KMS-11 (cell line): ENCODE data around the gene CENPN.

Experiments
- H2AFZ ChIP-seq: fragments of 200-600 bp; sonication (generic); 2 replicates; pipeline ENCODE4 v1.6.1; 2016; ENCODE audit warnings: antibody characterized with exemption, mixed run types, low read depth
- H3K27ac ChIP-seq: fragments of 200-600 bp; sonication (generic); 2 replicates; pipeline ENCODE4 v1.6.1; 2016; ENCODE audit warnings: mild to moderate bottlenecking, mixed run types
- H3K27me3 ChIP-seq: fragments of 200-600 bp; sonication (generic); 2 replicates; pipeline ENCODE4 v1.6.1; 2017; ENCODE audit warnings: mild to moderate bottlenecking, low read depth, mixed run types, moderate library complexity; ENCODE audit not compliant: insufficient read depth
- H3K36me3 ChIP-seq: fragments of 200-600 bp; sonication (generic); 2 replicates; pipeline ENCODE4 v1.6.1; 2017; ENCODE audit warnings: mild to moderate bottlenecking, mixed run types; ENCODE audit not compliant: insufficient read depth
- H3K4me1 ChIP-seq: fragments of 200-600 bp; sonication (generic); 2 replicates; pipeline ENCODE4 v1.6.1; 2016; ENCODE audit warnings: mild to moderate bottlenecking, low read depth, mixed run types; ENCODE audit not compliant: poor library complexity, severe bottlenecking
- H3K4me2 ChIP-seq: fragments of 200-600 bp; sonication (generic); 2 replicates; pipeline ENCODE4 v1.7.0; 2016; ENCODE audit warnings: mild to moderate bottlenecking, mixed run types
- H3K4me3 ChIP-seq: fragments of 200-600 bp; sonication (generic); IDR thresholded peaks from 2 replicates; pipeline ENCODE4 v1.6.1; 2017; ENCODE audit warnings: low read depth, low read length, mixed read lengths; ENCODE audit not compliant: insufficient read depth
- H3K79me2 ChIP-seq: fragments of 200-600 bp; sonication (generic); 2 replicates; pipeline ENCODE4 v1.6.1; 2016; ENCODE audit warnings: low read depth, mixed run types; ENCODE audit not compliant: insufficient read depth
- H3K9ac ChIP-seq: fragments of 200-600 bp; sonication (generic); 2 replicates; pipeline ENCODE4 v1.6.1; 2016; ENCODE audit warnings: mild to moderate bottlenecking, mixed run types
- H4K20me1 ChIP-seq: fragments of 200-600 bp; sonication (generic); 2 replicates; pipeline ENCODE4 v1.6.1; 2016; ENCODE audit warnings: mild to moderate bottlenecking, mixed run types; ENCODE audit not compliant: insufficient read depth
- CTCF ChIP-seq: fragments of 200-600 bp; sonication (generic); conservative IDR thresholded peaks from 2 replicates; pipeline ENCODE4 v1.6.1; 2017; ENCODE audit warnings: low read depth, mild to moderate bottlenecking, antibody characterized with exemption, low read length, moderate library complexity, mixed read lengths

The CENPN gene

GRCh38 chr16:80986557-80986956, 20.5 kb upstream of the CENPN start:
- H3K27me3 ChIP-seq, result no peaks in the 10 kb centered on the region
- H3K36me3 ChIP-seq, result no peaks in the 10 kb centered on the region
- H3K4me1 ChIP-seq, result no peaks in the 10 kb centered on the region
- H3K4me2 ChIP-seq, result no peak overlapping the region
- H3K9ac ChIP-seq, result no peak overlapping the region
- no peaks in the 10 kb centered on the region for H4K20me1 ChIP-seq
- peaks cover 8% of the 10 kb centered on the region; the same call in 1 of the 2 replicates for H3K79me2 ChIP-seq
- no peak overlapping the region for H2AFZ ChIP-seq
- no peak overlapping the region for H3K4me3 ChIP-seq
- H3K27ac ChIP-seq, result no peak overlapping the region
- TF ChIP-seq CTCF, result no peak

- peaks cover 26% of the 10 kb centered on the region; the same call in 1 of the 2 replicates for H3K79me2 ChIP-seq
- no peak overlapping the region for H3K4me3 ChIP-seq
- no peak overlapping the region for H2AFZ ChIP-seq
- no peak overlapping the region for H3K27ac ChIP-seq
- no peaks in the 10 kb centered on the region for H3K4me1 ChIP-seq
- no peaks in the 10 kb centered on the region for H3K36me3 ChIP-seq
- TF ChIP-seq CTCF, result no peak
- no peak overlapping the region for H3K9ac ChIP-seq
- no peak overlapping the region for H3K4me2 ChIP-seq
- H3K27me3 ChIP-seq, result no peaks in the 10 kb centered on the region
- no peaks in the 10 kb centered on the region for H4K20me1 ChIP-seq
Observed at GRCh38 chr16:80988756-80989155, 18.3 kb upstream of the CENPN start.

GRCh38 chr16:80989801-80990200, 17.2 kb upstream of the CENPN start:
- no peak overlapping the region for H3K27ac ChIP-seq
- peaks cover 34% of the 10 kb centered on the region; the same call in 1 of the 2 replicates for H3K79me2 ChIP-seq
- no peak for TF ChIP-seq CTCF
- no peak overlapping the region for H3K9ac ChIP-seq
- H3K27me3 ChIP-seq, result no peaks in the 10 kb centered on the region
- H3K4me1 ChIP-seq, result no peaks in the 10 kb centered on the region
- H2AFZ ChIP-seq, result no peak overlapping the region
- no peak overlapping the region for H3K4me3 ChIP-seq
- no peak overlapping the region for H3K4me2 ChIP-seq
- H4K20me1 ChIP-seq, result no peaks in the 10 kb centered on the region
- H3K36me3 ChIP-seq, result no peaks in the 10 kb centered on the region

GRCh38 chr16:80990577-80990976, 16.4 kb upstream of the CENPN start:
- Histone ChIP-seq H4K20me1 (no peaks in the 10 kb centered on the region), H3K27ac (no peak overlapping the region), H3K4me1 (no peaks in the 10 kb centered on the region), H3K79me2 (peaks cover 42% of the 10 kb centered on the region; the same call in 1 of the 2 replicates), H3K4me2 (no peak overlapping the region), H3K36me3 (no peaks in the 10 kb centered on the region), H3K27me3 (no peaks in the 10 kb centered on the region), H3K4me3 (no peak overlapping the region), H3K9ac (no peak overlapping the region), H2AFZ (no peak overlapping the region)
- no peak for TF ChIP-seq CTCF
